HL-60/S4 treated with retinoic acid at 250 ng/mL for 4 days and 3 days (cell line): ENCODE data around the gene KCNK1.

ENCODE experiments used
- in situ Hi-C: fragments of 300-500 bp; cut with MboI; formaldehyde crosslinking; loops from 2 replicates; pipeline ENCODE4 v1.7.0; 2022; ENCODE audit warnings: low sequenced_read_pairs

KCNK1 gene

DNA sequence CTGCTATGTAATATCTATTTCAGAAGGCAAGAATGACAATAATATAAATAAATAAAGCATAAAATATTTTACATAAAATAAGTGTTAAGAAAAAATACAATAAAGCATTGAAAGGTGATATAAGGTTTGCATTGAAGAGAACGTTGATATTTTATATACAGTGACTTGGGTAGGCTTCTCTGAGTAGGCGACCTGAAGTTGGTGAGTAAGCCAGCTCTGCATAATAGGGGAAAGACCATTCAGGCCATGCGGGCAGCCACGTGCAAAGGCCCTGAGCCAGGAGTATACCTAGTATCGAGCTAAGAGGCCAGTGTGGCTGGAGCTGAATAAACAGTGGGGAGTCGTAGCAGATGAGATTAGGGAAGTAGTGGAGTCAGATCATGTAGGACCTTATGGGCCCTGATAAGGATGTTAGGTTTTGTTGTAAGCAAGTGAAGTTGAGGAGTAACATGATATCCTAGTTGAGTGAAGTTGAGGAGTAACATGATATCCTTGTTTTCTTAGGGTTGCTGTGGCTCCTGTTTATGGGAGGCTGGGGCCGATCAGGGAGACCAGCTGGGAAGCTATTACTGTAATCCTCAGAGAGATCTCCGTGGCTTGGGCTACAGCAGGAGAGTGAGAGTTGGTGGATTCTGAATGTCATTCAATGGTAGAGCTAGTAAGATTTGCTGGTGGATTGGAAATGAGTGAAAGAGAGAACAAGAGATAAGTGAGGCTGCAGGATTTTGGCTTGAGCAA is 22.0 kb downstream of the KCNK1 start:
- in situ Hi-C loops, result no loop called here

DNA sequence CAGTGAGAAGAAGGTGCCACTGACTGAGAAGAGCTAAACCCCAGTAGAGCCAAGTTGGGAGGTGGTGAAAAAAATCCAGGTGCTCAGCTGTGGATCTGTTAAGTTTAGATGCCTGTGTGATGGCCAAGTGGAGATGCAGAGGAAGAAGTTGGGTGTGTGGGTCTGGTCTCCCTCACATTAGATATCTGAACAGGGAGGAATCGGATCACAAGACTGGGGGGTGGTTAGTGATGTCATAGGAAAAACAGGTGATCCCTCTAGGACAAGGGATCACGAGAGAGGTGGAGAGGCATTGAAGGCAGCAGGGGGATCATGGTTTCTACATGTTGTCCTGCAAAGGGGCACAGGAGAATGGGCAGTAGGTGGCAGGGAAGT is 22.6 kb downstream of the KCNK1 start:
- in situ Hi-C loops, result no loop called here

DNA sequence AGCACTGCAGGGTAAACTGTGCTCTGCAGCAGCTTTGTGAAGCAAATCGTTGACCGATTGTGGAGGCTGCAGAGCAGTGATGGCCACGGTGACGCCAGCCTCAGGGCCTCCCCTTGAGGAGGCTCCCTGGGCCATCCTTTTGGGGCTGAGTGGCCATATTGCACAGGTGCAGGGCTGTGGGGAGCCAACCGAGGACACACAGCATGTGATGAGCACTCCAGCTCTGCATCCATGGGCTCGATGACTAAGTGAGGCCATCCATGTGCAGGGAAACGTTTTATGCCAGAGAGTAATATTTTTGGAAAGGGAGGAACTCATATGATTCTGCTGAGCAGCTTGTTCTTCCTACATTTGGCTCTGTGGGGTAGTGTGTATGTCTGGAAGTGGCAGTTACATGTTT is 24.6 kb downstream of the KCNK1 start:
- in situ Hi-C loops, result no loop called here

DNA sequence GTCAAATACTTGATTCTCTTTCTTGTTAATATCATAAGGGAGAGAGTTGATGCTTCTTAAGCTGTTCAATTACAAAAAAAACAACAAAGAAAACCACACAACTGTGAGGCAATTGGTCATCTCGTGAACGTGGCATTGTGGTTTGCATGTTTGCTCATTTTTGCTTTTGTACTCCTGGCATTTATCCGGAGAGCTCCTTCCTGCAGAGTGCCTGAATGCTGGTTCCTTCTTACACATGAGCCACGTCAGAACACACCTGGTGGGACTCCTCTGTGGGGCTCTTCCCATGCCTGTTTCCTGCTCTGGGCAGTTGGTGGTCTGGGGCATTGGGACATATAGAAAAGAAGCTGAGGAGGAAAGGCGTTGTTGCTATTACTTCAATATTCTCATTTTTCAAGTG is 25.7 kb downstream of the KCNK1 start:
- in situ Hi-C loops, result no loop called here

DNA sequence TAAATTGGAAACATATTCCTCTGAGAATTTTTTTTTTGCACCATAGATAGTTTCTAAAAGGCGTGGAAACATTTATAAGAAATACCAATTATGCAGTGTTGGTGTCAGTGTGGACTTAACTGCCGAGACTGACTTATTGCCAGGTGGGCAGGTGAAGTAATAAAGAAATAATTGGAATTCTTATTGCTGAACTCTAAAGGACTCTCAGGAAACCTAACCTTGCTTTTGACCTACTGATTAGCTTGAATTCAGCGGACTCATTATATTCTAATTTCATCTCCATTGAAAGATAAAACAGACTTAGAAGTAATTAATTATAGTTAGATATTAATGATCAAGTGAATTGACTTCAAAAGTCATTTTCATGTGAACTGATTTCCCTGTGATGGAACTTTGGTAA is 26.3 kb downstream of the KCNK1 start:
- in situ Hi-C loops, result no loop called here

DNA sequence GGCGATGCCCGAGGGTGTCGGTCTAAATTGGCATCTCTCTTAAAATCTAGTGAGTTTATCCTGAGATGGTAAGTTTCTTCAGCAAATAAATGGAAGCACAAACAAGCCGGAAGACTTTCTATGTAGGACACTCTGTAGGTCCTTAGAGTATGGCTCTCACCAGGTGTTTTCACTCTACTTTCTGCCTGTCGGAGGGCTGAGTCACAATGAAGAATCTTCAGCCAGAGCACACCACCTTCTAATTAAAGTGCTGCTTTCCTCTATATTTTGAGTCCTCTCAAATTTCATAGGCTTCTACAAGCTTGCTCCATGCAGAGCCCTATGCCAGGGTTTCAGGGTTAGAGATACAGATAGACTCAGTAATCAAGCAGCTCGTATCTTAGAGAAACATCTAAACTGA is 27.1 kb downstream of the KCNK1 start:
- in situ Hi-C loops, result no loop called here

DNA sequence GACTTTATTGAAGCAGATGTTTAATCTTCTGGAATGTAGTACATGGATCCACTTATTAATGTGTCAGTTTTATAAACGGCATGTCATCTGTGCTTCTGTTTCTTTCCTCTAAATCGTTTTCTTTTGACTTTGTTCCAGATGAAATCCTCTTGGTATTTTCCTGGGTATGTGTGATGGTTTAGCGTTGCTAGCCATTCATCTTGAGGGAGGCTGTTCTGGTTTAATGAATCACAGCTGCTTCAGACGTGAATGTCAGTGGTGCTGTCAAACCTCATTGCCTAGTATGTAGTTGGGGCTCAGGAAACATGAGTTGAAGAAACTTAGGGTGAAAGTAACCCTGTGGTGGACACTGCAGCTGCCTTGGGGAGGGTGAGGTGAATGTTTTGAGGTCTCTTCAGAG is 33.2 kb downstream of the KCNK1 start:
- in situ Hi-C loops, result no loop called here

DNA sequence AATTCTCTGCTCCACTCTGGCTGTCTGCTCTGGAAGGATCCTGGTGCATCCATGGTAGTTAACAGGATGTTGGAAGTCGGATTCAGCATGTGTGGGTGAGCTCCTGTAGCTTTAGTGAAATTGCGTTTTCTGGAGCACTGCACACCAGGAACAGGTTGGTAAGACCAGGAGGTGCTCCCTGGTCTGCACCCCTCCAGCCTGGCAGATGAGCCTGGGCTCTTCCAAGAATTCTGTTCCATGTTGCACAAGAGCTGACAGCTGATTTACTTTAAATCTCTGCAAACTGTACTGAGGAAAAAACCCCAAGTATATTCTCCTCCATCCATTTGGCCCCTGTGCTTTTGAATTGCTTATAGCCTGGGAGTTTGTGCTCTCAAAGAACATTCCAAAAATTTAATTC is 33.7 kb downstream of the KCNK1 start:
- in situ Hi-C loops, result no loop called here

DNA sequence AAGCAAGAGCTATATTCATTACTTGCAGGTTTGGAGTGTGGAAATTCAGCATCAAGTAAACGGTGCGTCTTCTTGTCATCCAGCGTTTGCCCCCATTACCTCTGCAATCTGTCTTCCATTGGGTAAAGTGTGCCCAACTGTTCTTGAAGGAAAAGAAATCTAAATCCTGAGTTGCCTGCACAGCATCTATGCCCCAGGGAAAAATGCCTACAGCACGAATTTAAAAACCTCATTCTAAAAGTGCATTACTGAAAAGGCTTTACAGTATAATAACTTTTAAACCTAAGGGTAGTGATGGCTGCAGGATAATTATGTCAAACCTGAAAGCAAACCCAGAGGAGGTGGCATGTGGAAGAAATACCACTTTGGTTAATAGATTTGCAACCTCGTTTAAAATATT is 37.2 kb downstream of the KCNK1 start:
- in situ Hi-C loops, result no loop called here

DNA sequence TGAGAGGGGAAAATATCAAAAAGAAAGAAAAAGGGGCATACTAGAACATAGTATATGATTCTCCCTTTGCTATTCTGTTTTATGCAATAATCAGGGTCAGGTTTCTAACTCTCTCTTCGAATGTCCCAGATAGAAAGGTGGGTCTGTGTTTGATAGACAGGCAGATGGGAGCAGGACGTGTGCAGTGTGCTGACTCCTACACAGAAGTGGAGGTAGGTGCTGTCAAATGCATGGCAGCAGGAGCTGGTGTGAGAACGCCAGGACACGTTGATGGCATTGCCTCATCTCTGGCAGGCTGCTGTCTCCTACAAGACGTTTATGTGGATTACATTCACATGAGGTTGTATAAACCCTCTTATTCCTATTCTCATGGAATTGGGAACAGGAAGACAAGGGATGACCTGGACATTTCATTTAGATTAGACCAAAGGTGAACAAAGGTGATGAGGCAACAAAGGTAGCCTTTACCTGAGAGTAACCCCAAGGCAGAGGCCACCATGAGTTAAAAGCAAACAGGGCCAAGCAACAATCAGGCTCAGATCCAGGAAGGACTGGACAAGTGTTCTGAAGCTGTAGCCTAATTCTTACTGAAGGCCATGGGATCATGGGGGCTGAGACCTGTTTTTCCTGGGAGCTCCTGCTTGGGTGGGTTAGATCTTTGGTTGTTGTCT is 37.8 kb downstream of the KCNK1 start:
- in situ Hi-C loops, result no loop called here

DNA sequence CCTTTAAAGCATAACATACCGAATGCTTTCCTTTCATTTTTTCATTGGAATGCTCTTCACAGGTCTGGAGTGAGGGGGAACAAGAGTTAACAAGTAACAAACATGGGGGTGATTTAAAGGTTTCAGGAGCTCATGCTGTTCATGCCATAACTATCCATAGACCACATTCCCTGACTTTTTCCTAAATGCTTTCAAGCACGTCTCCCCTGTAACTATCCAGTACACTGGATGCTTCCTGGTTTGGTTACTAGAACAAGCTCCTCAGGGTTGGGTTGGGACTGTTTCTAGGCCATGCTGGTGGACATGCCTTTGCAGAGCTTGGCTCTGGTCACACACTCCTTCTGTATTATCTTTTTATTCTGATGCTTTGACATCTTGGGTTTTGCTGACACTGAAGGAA is 38.6 kb downstream of the KCNK1 start:
- in situ Hi-C loops, result no loop called here

DNA sequence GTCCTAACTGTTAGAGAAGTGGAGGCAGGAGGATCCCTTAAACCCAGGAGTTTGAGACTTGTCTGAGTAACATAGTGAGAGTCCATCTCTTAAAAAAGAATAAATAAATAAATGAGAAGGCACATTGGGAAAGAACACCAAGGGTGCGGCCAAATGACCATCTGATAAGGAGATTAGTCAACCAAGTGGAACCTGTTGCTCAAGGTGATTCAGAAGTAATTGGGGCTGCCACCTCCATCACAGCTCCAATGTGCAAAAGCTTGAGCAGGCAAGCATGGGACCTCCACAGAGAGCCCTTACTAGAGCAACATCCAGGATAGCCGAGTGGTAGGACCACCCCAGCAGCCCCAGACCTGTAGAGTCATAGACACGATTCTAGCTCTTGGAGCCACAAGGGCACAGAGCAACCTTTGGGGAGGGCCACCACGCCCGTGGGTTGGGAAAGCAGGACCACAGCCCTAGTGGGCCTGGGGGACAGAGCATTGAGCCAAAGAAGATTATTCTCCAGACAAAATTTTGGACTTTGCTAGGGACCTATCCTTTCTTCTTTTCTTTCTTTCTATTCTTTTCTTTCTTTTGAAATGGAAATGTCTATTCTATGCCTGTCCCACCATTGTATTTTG is 40.9 kb downstream of the KCNK1 start:
- in situ Hi-C loops, result no loop called here

DNA sequence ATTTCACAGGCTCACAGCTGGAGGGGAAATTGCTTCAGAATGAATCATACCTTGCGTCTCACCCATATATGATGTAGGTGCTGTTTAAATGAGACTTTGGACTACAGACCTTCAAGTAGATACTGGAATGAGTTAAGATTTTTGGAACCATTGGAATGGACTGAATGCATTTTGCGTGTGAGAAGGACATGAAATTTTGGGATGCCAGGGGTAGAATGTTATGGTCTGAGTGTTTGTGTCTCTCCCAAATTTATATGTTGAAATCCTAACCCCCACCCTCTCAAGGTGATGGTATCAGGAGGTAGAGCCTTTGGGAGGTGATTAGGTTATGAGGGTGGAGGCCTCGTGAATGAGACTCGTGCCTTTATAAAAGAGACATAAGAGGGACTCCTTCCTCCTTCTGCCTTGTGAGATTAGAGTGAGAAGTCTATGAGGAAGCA is 41.4 kb downstream of the KCNK1 start:
- in situ Hi-C loops, result no loop called here

DNA sequence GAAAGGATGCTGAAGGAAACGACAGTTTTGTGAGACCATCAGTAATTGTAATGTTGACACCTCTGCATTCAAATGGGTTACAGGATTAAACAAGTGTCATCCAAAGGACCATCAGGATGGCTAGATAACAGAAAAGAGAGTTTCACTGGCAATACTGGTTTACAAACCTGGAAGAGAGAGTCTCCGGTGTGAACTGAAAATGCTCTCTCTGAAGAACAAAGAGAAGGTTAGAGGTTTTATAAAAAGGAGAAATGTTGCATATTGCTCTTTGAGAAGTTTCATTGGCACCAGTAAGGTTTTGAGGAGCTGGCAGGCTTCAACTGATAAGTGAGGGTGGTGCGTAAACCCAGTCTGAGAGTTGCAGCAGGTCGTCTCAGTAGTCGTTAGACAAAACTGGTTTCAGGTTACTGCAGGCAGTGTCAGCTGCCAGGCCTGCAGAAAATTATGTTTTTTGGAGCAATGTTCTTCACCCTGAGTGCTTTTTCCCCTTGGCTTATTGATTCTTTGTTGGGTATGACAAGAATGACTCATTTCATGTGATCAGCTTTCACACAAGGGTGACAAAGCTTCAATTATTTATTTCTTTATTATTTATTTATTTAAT is 42.2 kb downstream of the KCNK1 start:
- in situ Hi-C loops, result no loop called here

DNA sequence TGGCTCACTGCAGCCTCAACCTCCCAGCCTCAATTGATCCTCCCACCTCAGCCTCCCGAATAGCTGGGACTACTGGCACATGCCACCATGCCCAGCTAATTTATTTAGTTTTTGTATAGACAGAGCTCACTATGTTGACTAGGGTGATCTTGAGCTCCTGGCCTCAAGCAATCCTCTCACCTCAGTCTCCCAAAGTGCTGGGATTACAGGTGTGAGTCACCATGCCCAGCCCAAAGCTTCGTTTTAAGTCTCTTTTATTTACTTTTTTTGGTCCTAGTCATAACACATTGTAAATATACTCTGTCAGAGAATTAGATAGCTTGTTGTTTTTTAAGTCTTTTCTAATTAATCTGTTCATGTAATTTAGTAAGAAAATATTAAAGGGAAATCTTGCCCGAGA is 42.8 kb downstream of the KCNK1 start:
- in situ Hi-C loops, result no loop called here

DNA sequence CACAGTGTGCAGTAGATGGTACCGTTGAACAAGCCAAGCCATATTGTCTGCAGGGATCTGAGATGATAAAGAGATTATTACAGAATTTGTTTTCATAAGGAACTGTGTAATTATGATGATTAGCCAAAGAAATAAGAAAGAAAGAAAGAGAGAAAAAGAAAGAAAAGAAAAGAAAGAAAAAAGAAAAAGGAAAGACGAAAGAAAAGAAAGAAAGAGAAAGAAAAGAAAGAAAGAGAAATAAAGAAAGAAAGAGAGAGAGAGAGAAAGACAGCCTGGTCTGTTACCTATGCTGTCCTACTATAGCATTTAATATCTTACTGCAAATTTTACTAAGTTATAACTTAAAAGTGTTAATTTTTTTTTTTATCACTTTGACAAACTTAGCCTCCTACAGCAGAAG is 43.6 kb downstream of the KCNK1 start:
- in situ Hi-C loops, result no loop called here

DNA sequence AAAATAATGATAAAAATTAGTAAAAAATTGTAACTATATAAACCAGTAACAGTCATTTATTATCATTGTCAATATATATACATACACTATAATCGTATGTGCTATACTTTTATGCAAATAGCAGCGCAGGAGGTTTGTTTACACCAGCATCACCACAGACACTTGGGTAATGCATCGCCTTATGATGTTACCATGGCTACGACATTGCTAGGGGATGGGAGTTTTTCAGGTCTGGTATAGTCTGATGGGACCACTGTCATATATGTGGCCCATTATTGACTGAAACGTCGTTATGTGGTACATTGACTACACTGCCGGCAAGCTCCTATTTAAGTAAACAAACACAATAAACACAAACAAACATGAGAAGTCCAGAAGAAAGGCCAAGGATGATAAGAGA is 45.6 kb downstream of the KCNK1 start:
- in situ Hi-C loops, result no loop called here

DNA sequence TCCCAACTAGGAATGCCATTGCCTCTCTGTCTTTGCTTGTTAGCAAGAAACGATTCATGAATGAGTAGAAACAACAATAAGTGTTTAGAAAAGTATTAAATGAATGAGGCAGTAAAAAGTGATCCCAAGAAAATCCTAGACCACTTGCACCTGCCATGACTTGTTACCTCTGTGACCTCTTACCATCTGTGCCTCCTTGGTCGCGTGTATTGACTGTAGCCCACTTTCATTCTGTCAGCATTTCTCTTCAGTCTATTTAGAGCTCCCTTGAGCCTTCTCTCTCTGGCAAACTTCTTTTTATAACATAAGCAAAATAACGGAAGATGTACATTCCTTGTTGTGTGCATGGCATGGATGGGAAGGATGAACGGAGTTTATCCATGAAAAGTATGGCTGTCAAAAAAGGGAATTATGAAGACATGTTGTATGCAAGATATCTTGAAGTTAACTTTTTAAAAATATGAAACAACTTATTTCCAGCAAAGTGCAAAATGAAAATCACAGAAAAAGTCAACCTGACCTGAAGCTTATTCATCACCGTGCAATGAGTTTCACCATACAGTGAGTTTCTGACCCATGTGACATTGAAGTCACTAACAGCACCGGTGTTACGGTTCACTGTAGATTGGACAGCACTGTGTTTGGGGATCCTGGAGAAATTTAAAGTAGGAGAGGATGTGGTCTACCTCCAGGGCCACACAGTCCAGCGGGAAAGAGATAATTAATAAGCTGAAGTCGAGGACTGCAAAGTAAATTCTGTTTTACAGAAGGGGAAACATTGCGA is 47.7 kb downstream of the KCNK1 start:
- in situ Hi-C loops, result no loop called here

DNA sequence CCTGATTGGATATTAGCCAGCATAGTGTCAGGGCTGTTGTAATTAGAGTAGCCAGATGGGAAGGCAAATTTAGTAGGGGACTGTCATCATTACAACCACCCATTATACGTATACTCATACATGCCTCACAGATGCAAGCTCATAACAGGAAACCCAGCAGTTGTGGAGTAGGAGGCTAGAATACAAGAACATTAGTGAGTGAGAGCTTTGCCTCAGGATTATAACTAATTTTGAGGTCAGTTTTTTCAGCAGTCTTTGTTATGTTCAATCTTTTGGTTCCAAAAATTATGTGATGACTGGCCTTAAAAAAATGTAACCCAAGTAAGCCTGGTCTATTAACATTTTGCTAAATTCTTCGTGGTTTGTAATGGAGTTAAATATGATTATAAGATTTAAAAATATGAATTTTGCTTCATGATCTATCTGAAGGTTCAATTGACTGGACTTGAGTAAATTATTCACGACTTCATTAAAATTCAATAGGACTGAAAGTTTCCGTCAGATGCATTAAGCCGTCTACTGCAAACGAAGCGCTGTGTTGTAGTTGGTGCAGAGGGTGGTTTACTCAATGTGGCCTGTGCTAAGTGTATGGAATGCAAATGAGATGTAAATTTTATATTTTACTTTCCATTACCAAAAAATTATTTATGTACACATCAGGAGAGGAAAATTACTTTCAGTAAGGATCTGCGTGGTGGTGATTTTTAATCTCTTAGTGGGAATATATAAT is 48.8 kb downstream of the KCNK1 start:
- in situ Hi-C loops, result no loop called here

DNA sequence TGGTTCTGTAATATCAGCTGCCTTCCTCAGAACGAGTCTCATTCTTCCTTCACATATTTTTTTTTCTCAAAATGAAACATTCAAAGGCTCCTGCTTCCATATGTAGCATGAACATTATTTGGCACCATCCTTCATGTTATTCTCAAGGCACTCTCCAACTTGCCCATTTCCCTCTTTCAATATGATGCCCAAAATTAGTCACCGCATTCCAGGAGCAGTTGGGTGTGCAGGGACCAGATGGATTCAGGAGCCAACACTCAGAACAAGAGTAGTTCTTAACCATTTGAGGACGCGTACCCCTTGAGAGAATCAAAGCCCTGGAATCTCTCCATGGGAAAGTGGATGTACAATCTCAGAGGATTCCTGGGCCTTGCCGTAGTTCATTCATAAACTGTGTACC is 50.3 kb downstream of the KCNK1 start:
- in situ Hi-C loops, result no loop called here
